Ectodermal cell (in vitro differentiated cells): ENCODE measurements around the gene WNT1. TPM values are rescaled to one million over a fixed set of nuclear protein-coding genes. Genes with fewer than 3 reads are reported as not detected.
A peak's percentile ranks its signal among the peaks of the same experiment; 100 is the strongest.

Experiments
- H3K27ac ChIP-seq: 2 replicates; pipeline ENCODE4 v1.7.0; 2013; ENCODE audit warnings: mild to moderate bottlenecking, low read depth, low read length; ENCODE audit not compliant: insufficient read depth, poor library complexity, severe bottlenecking
- H3K27me3 ChIP-seq: 2 replicates; pipeline ENCODE4 v1.7.0; 2013; ENCODE audit warnings: mild to moderate bottlenecking, low read length; ENCODE audit not compliant: insufficient read depth, control insufficient read depth, poor library complexity, severe bottlenecking
- H3K36me3 ChIP-seq: one replicate; pipeline ENCODE4 v1.7.0; 2013; ENCODE audit warnings: low read length; ENCODE audit not compliant: control insufficient read depth, insufficient read depth
- H3K4me1 ChIP-seq: one replicate; pipeline ENCODE4 v1.7.0; 2013; ENCODE audit warnings: low read length; ENCODE audit not compliant: control insufficient read depth, insufficient read depth
- H3K4me3 ChIP-seq: 2 replicates; pipeline ENCODE4 v1.7.0; 2013; ENCODE audit warnings: low read depth, low read length, control low read depth; ENCODE audit not compliant: insufficient read depth
- H3K9me3 ChIP-seq: 2 replicates; pipeline ENCODE4 v1.7.0; 2013; ENCODE audit warnings: mild to moderate bottlenecking, low read length, moderate library complexity; ENCODE audit not compliant: control insufficient read depth
- WGBS, 2 experiments: methylation state at CpG; one replicate each; pipeline ENCODE4 v1.1.7; 2013; ENCODE audit warnings: missing lambda C conversion rate in 2 of 2; 5-methylcytosine and 5-hydroxymethylcytosine counted together
- polyA plus RNA-seq, 4 experiments: library from polyadenylated mRNA; stranded (reverse); fragments of 50-300 nt; gene quantifications; one replicate each; pipeline ENCODE4 v1.2.3, GENCODE V29; 2013

The WNT1 gene
- polyA plus RNA-seq (2013, experiment 1 of 4): 98.6 TPM
- polyA plus RNA-seq (2013, experiment 2 of 4): 111 TPM
- 122 TPM for polyA plus RNA-seq (2013, experiment 3 of 4)
- 116 TPM for polyA plus RNA-seq (2013, experiment 4 of 4)

DNA sequence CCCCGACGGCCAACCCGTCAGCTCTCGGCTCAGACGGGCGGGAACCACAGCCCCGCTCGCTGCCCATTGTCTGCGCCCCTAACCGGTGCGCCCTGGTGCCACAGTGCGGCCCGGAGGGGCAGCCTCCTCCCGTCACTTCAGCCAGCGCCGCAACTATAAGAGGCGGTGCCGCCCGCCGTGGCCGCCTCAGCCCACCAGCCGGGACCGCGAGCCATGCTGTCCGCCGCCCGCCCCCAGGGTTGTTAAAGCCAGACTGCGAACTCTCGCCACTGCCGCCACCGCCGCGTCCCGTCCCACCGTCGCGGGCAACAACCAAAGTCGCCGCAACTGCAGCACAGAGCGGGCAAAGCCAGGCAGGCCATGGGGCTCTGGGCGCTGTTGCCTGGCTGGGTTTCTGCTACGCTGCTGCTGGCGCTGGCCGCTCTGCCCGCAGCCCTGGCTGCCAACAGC is at the start of gene WNT1:
Gene WNT1 (plus strand): TSS at position 32 of the 450 bp plus-strand sequence. CDS start 329 bp downstream, at position 361.
- WGBS, 2 experiments: 2% methylated on average over 45 of the region's 45 CpGs
- Histone ChIP-seq H3K36me3 (peaks cover 6% of the 10 kb centered on the region), H3K9me3 (no peaks in the 10 kb centered on the region), H3K27me3 (peaks cover 100% of the 10 kb centered on the region), H3K4me3 (peak within 1 kb of the TSS; percentile 57), H3K27ac (no peak within 1 kb of the TSS), H3K4me1 (peaks cover 34% of the 10 kb centered on the region)

DNA sequence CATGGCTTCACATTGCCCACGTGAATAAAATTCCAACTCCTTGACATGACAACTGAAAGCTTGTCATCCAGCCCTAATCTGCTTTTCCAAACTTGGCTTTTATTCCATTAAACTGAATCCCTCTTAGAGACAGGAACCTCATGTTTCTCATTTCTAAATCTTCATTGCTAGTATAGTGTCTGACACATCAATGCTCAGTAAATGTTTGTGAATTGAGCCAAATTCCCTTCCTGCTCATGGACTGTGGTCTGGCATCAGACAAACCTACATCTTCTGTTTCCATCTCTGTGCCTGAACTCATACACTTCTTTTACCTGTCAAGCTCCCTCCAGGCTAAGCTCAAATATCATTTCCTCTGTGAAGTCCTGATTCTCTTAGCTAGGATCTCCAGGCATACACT is 48.6 kb upstream of the WNT1 start:
- no peak overlapping the region for H3K4me3 ChIP-seq
- H3K36me3 ChIP-seq: peaks cover 22% of the 10 kb centered on the region
- 92 to 98% methylated on average over 1 of the region's 1 CpG for WGBS, 2 experiments

DNA sequence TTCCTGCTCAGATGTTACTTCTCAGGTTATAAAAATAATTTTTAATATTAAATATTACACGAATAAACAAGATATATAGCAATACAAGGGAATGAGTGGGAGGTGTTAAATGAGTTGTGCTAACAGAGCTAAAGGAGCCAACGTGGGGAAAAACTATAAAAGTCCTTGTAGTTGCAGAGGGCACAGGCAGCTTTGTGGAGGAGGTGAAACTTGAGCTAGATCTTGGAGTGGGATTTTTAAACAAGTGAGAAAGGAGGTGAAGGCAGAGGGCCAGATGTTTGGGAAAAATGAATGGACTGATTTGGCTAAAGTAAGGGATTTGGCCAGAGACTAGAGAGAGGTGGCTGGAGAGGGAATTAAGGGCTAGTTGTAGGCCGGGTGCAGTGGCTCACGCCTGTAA is 47.6 kb upstream of the WNT1 start:
- no peak overlapping the region for H3K27ac ChIP-seq
- H3K27me3 ChIP-seq: no peaks in the 10 kb centered on the region
- H3K4me1 ChIP-seq: peaks cover 1% of the 10 kb centered on the region
- no peaks in the 10 kb centered on the region for H3K9me3 ChIP-seq
- 91 to 99% methylated on average over 3 to 4 of the region's 4 CpGs for WGBS, 2 experiments
- peaks cover 22% of the 10 kb centered on the region for H3K36me3 ChIP-seq
- no peak overlapping the region for H3K4me3 ChIP-seq

More for the DNA sequence above, 48.6 kb upstream of the WNT1 start:
- Histone ChIP-seq H3K27me3 (no peaks in the 10 kb centered on the region), H3K27ac (no peak overlapping the region), H3K4me1 (peaks cover 6% of the 10 kb centered on the region), H3K9me3 (no peaks in the 10 kb centered on the region)

DNA sequence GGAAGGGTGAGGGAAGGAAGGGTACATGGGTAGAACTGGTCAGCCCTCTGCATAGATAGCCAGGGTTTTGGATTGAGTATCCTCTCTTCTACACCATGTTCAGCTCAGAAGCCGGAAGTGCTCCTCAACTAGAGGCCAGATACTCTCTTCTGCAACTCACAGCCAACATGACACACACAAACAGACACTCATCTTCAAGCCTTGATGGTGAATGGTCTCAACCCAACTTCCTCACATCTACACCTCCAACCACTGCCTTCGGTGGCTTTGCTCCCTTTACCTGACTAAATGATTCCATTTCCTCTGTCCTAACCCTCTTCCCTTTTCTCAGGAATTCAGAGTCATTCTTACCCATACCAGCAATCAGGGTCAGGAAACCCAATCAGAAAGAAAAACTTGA is 45.2 kb upstream of the WNT1 start:
- H3K36me3 ChIP-seq: peaks cover 25% of the 10 kb centered on the region
- 47 to 51% methylated on average over 2 of the region's 2 CpGs for WGBS, 2 experiments

DNA sequence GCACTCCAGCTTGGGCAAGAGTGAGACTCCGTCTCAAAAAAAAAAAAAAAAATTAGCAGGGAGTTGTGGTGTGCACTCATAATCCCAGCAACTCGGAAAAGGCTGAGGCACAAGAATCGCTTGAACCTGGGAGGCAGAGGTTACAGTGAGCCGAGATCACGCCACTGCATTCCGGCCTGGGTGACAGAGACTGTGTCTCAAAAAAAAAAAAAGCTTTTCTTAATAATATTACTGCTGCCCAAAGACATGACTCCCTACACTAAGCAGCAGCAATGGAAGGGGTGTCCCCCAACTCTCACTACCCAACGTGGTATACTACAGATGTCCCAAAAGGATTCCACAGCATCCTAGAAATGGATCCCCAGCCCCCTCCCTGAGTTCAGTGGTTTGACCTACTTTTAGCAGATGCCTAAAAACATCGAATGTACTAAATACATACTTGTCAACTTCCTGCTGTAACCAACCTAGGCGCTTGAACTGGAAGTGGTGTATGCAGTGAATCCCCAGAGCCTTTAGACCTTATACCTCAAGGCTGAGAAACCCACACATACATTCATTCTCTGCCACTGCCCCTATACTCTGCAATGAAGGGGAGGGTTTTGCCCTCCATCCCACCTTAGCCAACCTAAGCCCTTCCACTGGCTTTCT is 44.3 kb upstream of the WNT1 start:
- H3K27me3 ChIP-seq: no peaks in the 10 kb centered on the region
- 92 to 94% methylated on average over 9 of the region's 9 CpGs for WGBS, 2 experiments
- H3K4me1 ChIP-seq: no peaks in the 10 kb centered on the region
- no peaks in the 10 kb centered on the region for H3K9me3 ChIP-seq
- peaks cover 30% of the 10 kb centered on the region for H3K36me3 ChIP-seq
- no peak overlapping the region for H3K4me3 ChIP-seq
- H3K27ac ChIP-seq: no peak overlapping the region

More for the DNA sequence above, 45.2 kb upstream of the WNT1 start:
- no peaks in the 10 kb centered on the region for H3K4me1 ChIP-seq
- H3K27ac ChIP-seq: no peak overlapping the region
- no peak overlapping the region for H3K4me3 ChIP-seq
- H3K27me3 ChIP-seq: no peaks in the 10 kb centered on the region
- H3K9me3 ChIP-seq: no peaks in the 10 kb centered on the region

DNA sequence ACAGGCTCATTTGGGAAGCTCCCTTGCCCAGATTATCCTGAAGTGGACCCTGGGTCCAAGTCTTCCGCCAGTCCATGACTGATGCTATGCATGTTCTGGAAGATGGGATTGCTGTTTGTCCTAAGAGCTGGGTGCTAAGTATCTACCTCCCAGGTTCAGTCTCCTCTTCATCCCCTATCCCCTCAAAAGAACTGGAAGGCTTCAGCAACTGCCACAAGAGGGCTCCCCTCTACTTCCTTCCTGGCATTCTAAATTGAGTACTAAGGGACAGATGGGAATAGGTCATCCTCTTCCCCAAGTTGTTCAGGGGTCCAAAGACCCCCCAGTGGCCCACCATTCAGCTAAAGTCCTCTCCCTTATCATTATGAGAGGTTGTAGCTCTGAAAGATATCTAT is 43.8 kb upstream of the WNT1 start:
- Histone ChIP-seq H3K36me3 (peaks cover 32% of the 10 kb centered on the region), H3K9me3 (no peaks in the 10 kb centered on the region)
- WGBS, 2 experiments: 87 to 100% methylated on average over 1 of the region's 1 CpG

DNA sequence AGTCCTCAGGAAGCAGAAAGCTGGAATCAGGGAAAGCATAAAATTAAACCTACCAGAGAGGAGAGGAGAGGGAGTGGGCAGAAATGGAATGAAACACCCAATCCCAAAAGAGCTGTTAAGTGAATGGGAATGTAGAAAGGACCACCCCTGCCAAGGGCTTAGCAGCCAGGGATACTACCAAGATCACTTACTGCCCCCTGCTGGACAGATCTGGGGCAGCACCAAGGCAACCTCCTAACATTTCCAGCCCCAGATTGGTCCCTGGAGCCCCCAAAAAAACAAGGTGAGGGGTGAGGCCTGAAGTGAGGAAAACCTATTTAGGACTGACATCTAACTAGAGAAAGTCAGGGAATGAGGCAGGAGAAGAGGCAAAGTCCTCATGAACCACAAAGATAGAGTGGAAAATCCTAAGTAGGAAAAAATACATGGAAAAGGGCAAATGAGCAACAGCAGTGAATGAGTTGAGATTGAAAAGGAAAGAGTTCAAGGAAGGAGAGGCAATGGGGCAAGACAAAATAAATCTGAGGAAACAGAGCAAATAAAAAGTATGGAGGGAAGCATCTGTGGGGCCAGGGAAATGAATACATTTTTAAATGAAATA is 41.6 kb upstream of the WNT1 start:
- H3K9me3 ChIP-seq: no peaks in the 10 kb centered on the region
- H3K27me3 ChIP-seq: no peaks in the 10 kb centered on the region
- H3K4me3 ChIP-seq: no peak overlapping the region
- no peak overlapping the region for H3K27ac ChIP-seq
- no peaks in the 10 kb centered on the region for H3K4me1 ChIP-seq
- peaks cover 38% of the 10 kb centered on the region for H3K36me3 ChIP-seq

More for the DNA sequence above, 43.8 kb upstream of the WNT1 start:
- H3K27ac ChIP-seq: no peak overlapping the region
- H3K4me3 ChIP-seq: no peak overlapping the region
- H3K4me1 ChIP-seq: no peaks in the 10 kb centered on the region
- no peaks in the 10 kb centered on the region for H3K27me3 ChIP-seq

DNA sequence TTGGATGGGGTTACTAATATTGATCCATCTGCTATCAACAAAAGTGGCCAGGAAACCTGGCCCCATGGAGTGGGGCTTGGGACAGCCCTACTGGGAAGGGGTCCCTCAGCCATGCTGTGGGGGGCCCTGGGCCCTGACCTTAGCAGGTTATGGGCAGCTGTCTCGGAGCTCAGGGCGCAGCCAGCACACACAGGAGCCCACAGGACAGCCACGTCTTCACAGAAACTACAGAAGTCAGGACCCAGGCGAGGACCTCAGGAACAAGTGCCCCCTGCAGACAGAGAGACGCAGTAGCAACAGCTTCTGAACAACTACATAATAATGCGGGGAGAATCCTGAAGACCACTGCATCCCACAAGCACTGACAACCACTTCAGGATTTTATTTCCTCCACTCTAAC is 41.0 kb upstream of the WNT1 start:
- Histone ChIP-seq H3K27me3 (no peaks in the 10 kb centered on the region), H3K9me3 (no peaks in the 10 kb centered on the region), H3K36me3 (peaks cover 36% of the 10 kb centered on the region), H3K4me1 (no peaks in the 10 kb centered on the region), H3K4me3 (no peak overlapping the region), H3K27ac (no peak overlapping the region)
- WGBS, 2 experiments: 81 to 84% methylated on average over 6 of the region's 6 CpGs

DNA sequence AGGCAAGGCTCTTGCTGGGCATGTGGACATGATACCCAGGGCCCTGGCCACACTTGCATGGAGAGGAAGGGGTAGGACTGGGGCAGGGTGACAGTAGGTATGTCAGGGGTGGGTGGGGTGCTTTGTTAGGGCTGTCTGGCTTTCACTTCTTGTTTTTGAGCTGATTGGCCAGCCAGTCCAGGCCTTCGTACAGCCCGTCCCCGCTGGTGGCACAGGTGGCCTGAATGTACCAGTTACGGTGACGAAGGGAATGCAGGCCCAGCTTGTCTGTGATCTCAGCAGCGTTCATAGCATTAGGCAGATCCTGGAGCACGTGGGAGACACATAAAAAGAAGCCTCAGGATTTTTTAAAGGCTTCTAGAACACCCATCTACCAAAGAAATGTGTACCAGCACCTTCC is 39.3 kb upstream of the WNT1 start:
- Histone ChIP-seq H3K27me3 (no peaks in the 10 kb centered on the region), H3K36me3 (peaks cover 24% of the 10 kb centered on the region), H3K4me3 (no peak overlapping the region), H3K27ac (no peak overlapping the region), H3K9me3 (no peaks in the 10 kb centered on the region), H3K4me1 (no peaks in the 10 kb centered on the region)
- WGBS, 2 experiments: 96% methylated on average over 7 of the region's 7 CpGs

DNA sequence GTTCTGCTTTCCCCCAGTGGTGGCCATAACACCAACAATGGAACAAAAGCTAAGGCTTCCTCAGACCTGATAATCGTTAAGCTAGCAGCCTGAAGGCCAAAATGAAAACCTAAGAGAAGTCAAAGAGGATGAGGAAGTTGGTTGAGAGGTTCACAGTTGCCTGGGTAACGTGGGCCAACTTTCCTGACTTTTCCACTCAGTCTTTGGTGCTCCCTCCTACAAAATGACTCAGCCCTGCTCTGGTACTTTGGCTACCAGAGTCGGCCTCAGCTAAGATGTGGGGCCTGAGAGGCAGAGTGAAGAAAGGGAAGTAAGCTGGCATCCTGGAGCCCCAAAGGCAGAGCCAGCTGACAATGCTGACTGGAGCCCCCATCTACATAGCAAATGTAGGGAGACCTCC is 37.9 kb upstream of the WNT1 start:
- Histone ChIP-seq H3K36me3 (peaks cover 24% of the 10 kb centered on the region), H3K4me3 (no peak overlapping the region), H3K4me1 (no peaks in the 10 kb centered on the region), H3K9me3 (no peaks in the 10 kb centered on the region), H3K27ac (no peak overlapping the region), H3K27me3 (no peaks in the 10 kb centered on the region)
- 92% methylated on average over 3 of the region's 3 CpGs for WGBS, 2 experiments
